Tibial nerve (tissue), 4 donors: ENCODE measurements around the gene ORC5. TPM values are rescaled to one million over a fixed set of nuclear protein-coding genes. Genes with fewer than 3 reads are reported as not detected.

Experiments
- DNase-seq, 2 donors: peaks; one replicate each; pipeline ENCODE4 v3.0.0-alpha.2; 2019; ENCODE audit warnings: low spot score in 2 of 2
- H3K27ac ChIP-seq, 4 donors: fragments of 200-600 bp; sonication (generic) in 3 of 4; one replicate each; pipeline ENCODE4 v1.5.1; 2017 to 2019; ENCODE audit warnings: mild to moderate bottlenecking in 1 of 4
- H3K27me3 ChIP-seq, 2 donors: fragments of 200-600 bp; sonication (generic) in 1 of 2; one replicate each; pipeline versions ENCODE4 v1.5.1 to v1.6.0; 2017 to 2019
- H3K36me3 ChIP-seq, 3 donors: fragments of 200-600 bp; sonication (generic); one replicate each; pipeline ENCODE4 v1.5.1; 2018 to 2019
- H3K4me1 ChIP-seq, 4 donors: fragments of 200-600 bp; sonication (generic) in 3 of 4; one replicate each; pipeline ENCODE4 v1.5.1; 2017 to 2019
- H3K4me3 ChIP-seq, 4 donors: fragments of 200-600 bp; sonication (generic) in 3 of 4; one replicate each; pipeline ENCODE4 v1.5.1; 2017 to 2019; ENCODE audit warnings: mild to moderate bottlenecking in 1 of 4, moderate library complexity in 1 of 4
- H3K9me3 ChIP-seq, 4 donors: fragments of 200-600 bp; sonication (generic) in 3 of 4; one replicate each; pipeline ENCODE4 v1.5.1; 2017 to 2019
- EP300 ChIP-seq, 2 donors: sonication (generic); formaldehyde crosslinking; IDR thresholded peaks; one replicate each; pipeline ENCODE4 v1.6.1; 2017; ENCODE audit warnings: antibody characterized with exemption in 2 of 2, mild to moderate bottlenecking in 1 of 2
- POLR2A ChIP-seq, 2 donors: fragments of 450-650 bp; IDR thresholded peaks; one replicate each; pipeline ENCODE4 v1.6.1; 2017; ENCODE audit warnings: antibody characterized with exemption in 2 of 2, mild to moderate bottlenecking in 2 of 2, moderate library complexity in 2 of 2
- WGBS, 2 donors: methylation state at CpG; one replicate each; pipeline ENCODE4 v1.1.5; 2018; 5-methylcytosine and 5-hydroxymethylcytosine counted together
- total RNA-seq, 4 donors: library from RNA; depleted of rRNA; stranded (reverse); fragments of >200 nt; gene quantifications; one replicate each; pipeline ENCODE4 v1.1.0, GENCODE V29; 2016
- TF ChIP-seq, protein P1 (sequence below), 5 experiments: fragments of 200-600 bp in 3 of 5; fragments of 450-650 bp in 2 of 5; sonication (generic) in 3 of 5; IDR thresholded peaks; one replicate each; pipeline ENCODE4 v1.5.1; 2016 to 2019; ENCODE audit warnings: antibody characterized with exemption in 5 of 5, mild to moderate bottlenecking in 3 of 5, moderate library complexity in 2 of 5

Gene ORC5
- total RNA-seq, 4 donors from 2014 or later: 12.4 to 31.0 (median 26.8) TPM

DNA sequence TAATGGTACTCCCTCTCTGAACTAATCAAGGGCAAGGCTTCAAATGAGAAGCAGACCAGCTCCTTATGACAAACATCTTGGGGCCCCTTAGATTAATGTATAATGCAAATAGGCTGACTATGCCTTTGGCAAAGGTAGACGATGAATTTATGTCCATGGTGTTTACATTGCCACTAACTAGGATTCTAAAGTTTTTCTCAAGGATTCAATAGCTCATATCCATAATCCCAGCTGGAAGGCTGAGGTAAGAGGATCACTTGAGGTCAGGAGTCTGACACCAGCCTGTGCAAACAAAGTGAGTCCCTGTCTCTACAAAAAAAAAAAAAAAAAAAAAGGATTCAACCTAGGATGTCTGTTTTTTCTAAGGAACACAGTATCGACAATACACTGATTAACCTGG is 96.5 kb downstream of the ORC5 start:
- WGBS, 2 donors: 72 to 75% methylated on average over 2 of the region's 2 CpGs
- H3K36me3 ChIP-seq: no peaks in the 10 kb centered on the region
- H3K4me1 ChIP-seq: no peaks in the 10 kb centered on the region
- H3K27ac ChIP-seq: no peak overlapping the region
- H3K4me3 ChIP-seq: no peak overlapping the region
- no peaks in the 10 kb centered on the region for H3K27me3 ChIP-seq
- TF ChIP-seq, protein P1, sequence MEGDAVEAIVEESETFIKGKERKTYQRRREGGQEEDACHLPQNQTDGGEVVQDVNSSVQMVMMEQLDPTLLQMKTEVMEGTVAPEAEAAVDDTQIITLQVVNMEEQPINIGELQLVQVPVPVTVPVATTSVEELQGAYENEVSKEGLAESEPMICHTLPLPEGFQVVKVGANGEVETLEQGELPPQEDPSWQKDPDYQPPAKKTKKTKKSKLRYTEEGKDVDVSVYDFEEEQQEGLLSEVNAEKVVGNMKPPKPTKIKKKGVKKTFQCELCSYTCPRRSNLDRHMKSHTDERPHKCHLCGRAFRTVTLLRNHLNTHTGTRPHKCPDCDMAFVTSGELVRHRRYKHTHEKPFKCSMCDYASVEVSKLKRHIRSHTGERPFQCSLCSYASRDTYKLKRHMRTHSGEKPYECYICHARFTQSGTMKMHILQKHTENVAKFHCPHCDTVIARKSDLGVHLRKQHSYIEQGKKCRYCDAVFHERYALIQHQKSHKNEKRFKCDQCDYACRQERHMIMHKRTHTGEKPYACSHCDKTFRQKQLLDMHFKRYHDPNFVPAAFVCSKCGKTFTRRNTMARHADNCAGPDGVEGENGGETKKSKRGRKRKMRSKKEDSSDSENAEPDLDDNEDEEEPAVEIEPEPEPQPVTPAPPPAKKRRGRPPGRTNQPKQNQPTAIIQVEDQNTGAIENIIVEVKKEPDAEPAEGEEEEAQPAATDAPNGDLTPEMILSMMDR (IDR thresholded peaks at IDR 0.05): no peak
- no peak for TF ChIP-seq EP300 (IDR thresholded peaks at IDR 0.05)
- no peak for TF ChIP-seq POLR2A (IDR thresholded peaks at IDR 0.05)
- H3K9me3 ChIP-seq: no peaks in the 10 kb centered on the region
- no peak for DNase-seq

DNA sequence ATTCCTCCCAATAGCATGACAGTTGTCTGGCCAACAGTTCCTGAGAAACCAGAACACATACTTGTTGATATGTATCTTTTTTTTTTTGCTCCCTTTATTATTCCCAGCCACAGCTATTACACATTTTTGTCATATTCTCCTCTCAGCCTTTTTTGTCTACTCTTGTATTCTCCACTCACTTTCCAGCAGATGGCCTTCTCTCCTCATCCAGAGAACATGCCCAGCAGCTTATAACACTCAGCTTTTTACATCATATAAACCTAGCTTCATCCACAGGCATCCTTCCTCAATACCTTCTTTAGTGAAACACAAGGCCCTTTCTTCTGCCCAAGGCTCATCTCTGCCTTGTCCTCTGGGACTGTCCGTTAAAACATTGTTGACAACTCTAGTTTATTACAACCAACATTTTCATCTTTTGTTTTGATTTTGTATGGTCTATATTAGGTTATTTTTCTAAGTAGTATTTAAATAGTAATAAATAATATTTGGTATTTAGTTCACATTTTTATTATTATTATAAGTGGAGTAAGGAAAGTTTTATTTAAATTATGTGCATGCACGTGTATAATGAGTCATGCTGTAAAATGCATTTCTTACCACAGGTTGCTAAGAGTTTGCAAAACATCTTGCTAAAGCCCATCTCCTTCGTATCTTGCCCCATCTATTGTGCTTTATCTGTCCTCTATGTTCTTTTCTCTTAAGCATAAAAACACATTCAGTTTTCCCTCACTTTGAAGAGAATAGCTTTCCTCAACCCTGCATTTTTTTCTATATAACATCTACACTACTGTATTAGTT is 101.5 kb downstream of the ORC5 start:
- H3K9me3 ChIP-seq: no peaks in the 10 kb centered on the region
- no peak for DNase-seq
- 68 to 75% methylated on average over 3 of the region's 3 CpGs for WGBS, 2 donors
- no peak overlapping the region for H3K4me3 ChIP-seq
- no peaks in the 10 kb centered on the region for H3K27me3 ChIP-seq
- H3K27ac ChIP-seq: no peak overlapping the region
- TF ChIP-seq POLR2A (IDR thresholded peaks at IDR 0.05): no peak
- TF ChIP-seq, protein P1 (IDR thresholded peaks at IDR 0.05): peak in 1 of 5 experiments; percentile 14
- H3K36me3 ChIP-seq: no peaks in the 10 kb centered on the region
- H3K4me1 ChIP-seq: no peaks in the 10 kb centered on the region

DNA sequence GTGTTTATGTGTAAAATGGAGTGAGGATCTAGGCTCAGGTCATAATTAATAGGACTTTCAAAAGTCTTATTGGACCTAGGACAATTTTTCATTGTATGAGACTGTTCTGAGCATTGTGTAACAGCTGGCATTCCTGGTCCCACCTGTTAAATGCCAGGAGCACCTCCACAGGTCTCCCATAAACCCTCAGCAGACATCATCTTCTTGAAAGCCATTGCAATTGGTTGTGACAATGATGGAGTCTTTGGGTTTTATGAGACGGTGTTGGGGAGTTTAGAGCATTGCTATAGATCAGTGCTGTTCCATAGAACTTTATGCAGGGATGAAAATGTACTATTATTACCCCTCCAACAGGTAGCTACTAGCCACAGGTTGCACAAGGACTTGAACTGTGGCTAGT is 108.9 kb downstream of the ORC5 start:
- Histone ChIP-seq H3K27me3 (no peaks in the 10 kb centered on the region), H3K4me3 (no peak overlapping the region), H3K36me3 (no peaks in the 10 kb centered on the region), H3K27ac (no peak overlapping the region), H3K4me1 (no peaks in the 10 kb centered on the region), H3K9me3 (no peaks in the 10 kb centered on the region)
- WGBS, 2 donors: 100% methylated on average over 1 of the region's 1 CpG
- TF ChIP-seq, protein P1 (IDR thresholded peaks at IDR 0.05): no peak
- no peak for TF ChIP-seq POLR2A (IDR thresholded peaks at IDR 0.05)
- no peak for TF ChIP-seq EP300 (IDR thresholded peaks at IDR 0.05)
- DNase-seq: no peak

DNA sequence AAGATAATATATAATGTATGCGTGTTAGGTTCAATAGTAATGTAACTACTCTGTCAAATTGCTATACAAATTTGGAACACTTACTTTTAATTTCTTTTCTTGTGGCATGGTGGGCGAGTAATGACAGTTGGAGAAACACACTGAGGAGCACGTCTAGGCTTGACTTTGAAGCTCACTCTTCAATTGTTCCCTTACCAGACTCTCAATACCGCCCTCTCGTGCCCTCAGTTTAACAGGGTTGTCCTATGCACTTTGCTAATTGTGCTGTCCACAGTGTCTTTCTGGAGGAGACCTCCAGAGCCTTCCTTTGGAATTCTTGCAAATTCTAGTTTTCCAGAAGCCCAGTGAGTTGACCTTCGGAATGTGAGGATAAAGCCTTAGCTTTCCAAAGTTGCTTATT is 111.1 kb downstream of the ORC5 start:
- H3K9me3 ChIP-seq: no peaks in the 10 kb centered on the region
- TF ChIP-seq POLR2A (IDR thresholded peaks at IDR 0.05): no peak
- TF ChIP-seq, protein P1 (IDR thresholded peaks at IDR 0.05): no peak
- no peak for TF ChIP-seq EP300 (IDR thresholded peaks at IDR 0.05)
- no peaks in the 10 kb centered on the region for H3K4me1 ChIP-seq
- H3K27ac ChIP-seq: no peak overlapping the region
- DNase-seq: no peak
- no peaks in the 10 kb centered on the region for H3K36me3 ChIP-seq
- H3K4me3 ChIP-seq: no peak overlapping the region
- WGBS, 2 donors: 75 to 78% methylated on average over 6 of the region's 6 CpGs
- no peaks in the 10 kb centered on the region for H3K27me3 ChIP-seq

DNA sequence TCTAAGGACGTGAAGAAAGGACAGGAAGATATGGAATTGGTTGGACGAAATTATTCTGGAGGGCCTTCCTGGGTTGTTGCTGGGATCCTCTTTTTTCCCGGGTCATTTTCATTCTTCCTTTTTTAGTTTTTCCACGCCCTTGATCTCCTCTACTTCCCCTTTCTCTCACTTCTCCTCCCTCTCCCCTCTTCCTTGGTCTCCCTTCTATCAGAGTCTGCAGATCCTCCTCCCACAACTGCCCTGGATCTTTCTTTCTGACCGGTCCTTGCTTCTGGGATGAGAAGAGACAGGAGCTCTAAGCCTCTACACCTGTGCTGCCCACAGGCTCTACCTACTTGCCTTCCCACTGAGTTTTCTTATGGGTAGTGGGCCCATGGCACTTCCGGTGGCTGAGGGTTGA is 114.7 kb downstream of the ORC5 start:
- 77 to 81% methylated on average over 6 of the region's 6 CpGs for WGBS, 2 donors
- H3K36me3 ChIP-seq: no peaks in the 10 kb centered on the region
- DNase-seq: no peak
- no peaks in the 10 kb centered on the region for H3K4me1 ChIP-seq
- TF ChIP-seq, protein P1 (IDR thresholded peaks at IDR 0.05): no peak
- TF ChIP-seq POLR2A (IDR thresholded peaks at IDR 0.05) (no peak), EP300 (IDR thresholded peaks at IDR 0.05) (no peak)
- H3K27me3 ChIP-seq: no peaks in the 10 kb centered on the region
- no peaks in the 10 kb centered on the region for H3K9me3 ChIP-seq
- H3K27ac ChIP-seq: no peak overlapping the region
- H3K4me3 ChIP-seq: no peak overlapping the region
